Measurements from ENCODE around the gene DYSF.

GRCh38 chr2:71511776-71512175, 58.4 kb downstream of the DYSF start:
- TF ChIP-seq CTCF (tag by site-specific recombination; IDR thresholded peaks at IDR 0.05) (no peak), ZBTB8A (tag by site-specific recombination; IDR thresholded peaks at IDR 0.05) (no peak), ZNF2 (tag by site-specific recombination; IDR thresholded peaks at IDR 0.05) (no peak), BCL11B (tag by site-specific recombination; IDR thresholded peaks at IDR 0.05; ENCODE audit: low read depth) (no peak), ZNF19 (tag by site-specific recombination; IDR thresholded peaks at IDR 0.05; ENCODE audit: low read depth) (no peak), ZBTB20 (tag by site-specific recombination; IDR thresholded peaks at IDR 0.05) (no peak)

Data from HEK293 (cell line).